ENCODE data around the gene TIPIN. TPM values are rescaled to one million over a fixed set of nuclear protein-coding genes. Genes with fewer than 3 reads are reported as not detected.

TIPIN gene
- total RNA-seq, 1 donor from 2014 or later: 49.2 TPM

- DNase-seq (ENCODE audit: low spot score): no peak
- intact Hi-C loops (cut with micrococcal nuclease): loop anchor here (2.0 to 5.0 kb wide), 4 partner anchors 95 to 681 kb away; partner anchors contain the start of genes INTS14, MAP2K1 and SMAD6
- H3K4me1 Mint-ChIP-seq (ENCODE audit: low read depth): peaks cover 42% of the 10 kb centered on the region
- H3K27ac Mint-ChIP-seq: peak overlapping the region; percentile 94
- H3K27me3 Mint-ChIP-seq (ENCODE audit: insufficient read depth): no peaks in the 10 kb centered on the region
- no peaks in the 10 kb centered on the region for H3K9me3 Mint-ChIP-seq
- peaks cover 12% of the 10 kb centered on the region for H3K36me3 Mint-ChIP-seq (ENCODE audit: low read depth)
- H3K4me3 Mint-ChIP-seq: peak overlapping the region; percentile 85
These were observed 64.5 kb downstream of the TIPIN start for GRCh38 chr15:66291816-66292570.

- Mint-ChIP-seq H3K27ac (no peak overlapping the region), H3K36me3 (ENCODE audit: low read depth) (peaks cover 4% of the 10 kb centered on the region), H3K4me3 (no peak overlapping the region), H3K4me1 (ENCODE audit: low read depth) (peaks cover 41% of the 10 kb centered on the region), H3K27me3 (ENCODE audit: insufficient read depth) (no peaks in the 10 kb centered on the region), H3K9me3 (no peaks in the 10 kb centered on the region)
- DNase-seq (ENCODE audit: low spot score): no peak
- intact Hi-C loops (cut with micrococcal nuclease): loop anchor here (5.0 kb wide), 3 partner anchors 97 to 418 kb away; partner anchors contain the start of genes MAP2K1 and SMAD6
These were observed 66.0 kb downstream of the TIPIN start for GRCh38 chr15:66290518-66290917.

- H3K36me3 Mint-ChIP-seq (ENCODE audit: low read depth): peaks cover 4% of the 10 kb centered on the region
- H3K27ac Mint-ChIP-seq: no peak overlapping the region
- intact Hi-C loops (cut with micrococcal nuclease): loop anchor here (5.0 kb wide), 3 partner anchors 97 to 418 kb away; partner anchors contain the start of genes MAP2K1 and SMAD6
- peaks cover 36% of the 10 kb centered on the region for H3K4me1 Mint-ChIP-seq (ENCODE audit: low read depth)
- H3K9me3 Mint-ChIP-seq: no peaks in the 10 kb centered on the region
- no peak overlapping the region for H3K4me3 Mint-ChIP-seq
- H3K27me3 Mint-ChIP-seq (ENCODE audit: insufficient read depth): no peaks in the 10 kb centered on the region
- no peak for DNase-seq (ENCODE audit: low spot score)
These were observed 66.5 kb downstream of the TIPIN start for GRCh38 chr15:66290007-66290406.

GRCh38 chr15:66288551-66289185 lies 67.8 kb downstream of the TIPIN start:
- peaks cover 29% of the 10 kb centered on the region for H3K4me1 Mint-ChIP-seq (ENCODE audit: low read depth)
- no peaks in the 10 kb centered on the region for H3K36me3 Mint-ChIP-seq (ENCODE audit: low read depth)
- no peaks in the 10 kb centered on the region for H3K9me3 Mint-ChIP-seq
- no peaks in the 10 kb centered on the region for H3K27me3 Mint-ChIP-seq (ENCODE audit: insufficient read depth)
- no peak overlapping the region for H3K27ac Mint-ChIP-seq
- H3K4me3 Mint-ChIP-seq: no peak overlapping the region
- intact Hi-C loops (cut with micrococcal nuclease): loop anchor here (10.0 kb wide), 1 partner anchor 304 kb away; no protein-coding TSS in a partner anchor
- no peak for DNase-seq (ENCODE audit: low spot score)

- Mint-ChIP-seq H3K4me1 (ENCODE audit: low read depth) (peaks cover 29% of the 10 kb centered on the region), H3K36me3 (ENCODE audit: low read depth) (no peaks in the 10 kb centered on the region), H3K9me3 (no peaks in the 10 kb centered on the region), H3K27ac (no peak overlapping the region), H3K27me3 (ENCODE audit: insufficient read depth) (no peaks in the 10 kb centered on the region), H3K4me3 (no peak overlapping the region)
- DNase-seq (ENCODE audit: low spot score): no peak
- intact Hi-C loops (cut with micrococcal nuclease): loop anchor here (10.0 kb wide), 1 partner anchor 303 kb away; no protein-coding TSS in a partner anchor
These were observed 68.4 kb downstream of the TIPIN start for GRCh38 chr15:66288093-66288492.

GRCh38 chr15:66287461-66288057 lies 68.9 kb downstream of the TIPIN start:
- intact Hi-C loops (cut with micrococcal nuclease): loop anchor here (10.0 kb wide), 1 partner anchor 303 kb away; no protein-coding TSS in a partner anchor
- Mint-ChIP-seq H3K4me3 (no peak overlapping the region), H3K27me3 (ENCODE audit: insufficient read depth) (no peaks in the 10 kb centered on the region), H3K36me3 (ENCODE audit: low read depth) (no peaks in the 10 kb centered on the region), H3K4me1 (ENCODE audit: low read depth) (peaks cover 26% of the 10 kb centered on the region), H3K27ac (no peak overlapping the region), H3K9me3 (no peaks in the 10 kb centered on the region)
- DNase-seq (ENCODE audit: low spot score): no peak

Other genes starting within 250 kb of the TIPIN start
- gene MEGF11, start 102.9 kb downstream of the TIPIN start, total RNA-seq: not detected in 2 replicates
- gene DIS3L, start 63.1 kb downstream of the TIPIN start, total RNA-seq: 47.7 and 56.0 TPM in 2 replicates
- gene MAP2K1, start 30.2 kb upstream of the TIPIN start, total RNA-seq: 82.5 and 86.6 TPM in 2 replicates
- gene SNAPC5, start 141.1 kb upstream of the TIPIN start, total RNA-seq: 37.3 and 39.0 TPM in 2 replicates
- 3,069 and 3,091 TPM in 2 replicates for gene RPL4, start 148.2 kb upstream of the TIPIN start, total RNA-seq
- gene ZWILCH, start 148.6 kb upstream of the TIPIN start, total RNA-seq: 37.5 and 42.2 TPM in 2 replicates
- gene LCTL, start 209.3 kb upstream of the TIPIN start, total RNA-seq: not detected in 2 replicates

Data from activated T-helper 1 cell treated with anti-CD3 and anti-CD28 coated beads, Interleukin-12 subunit alpha, Interleukin-12 subunit beta, Interleukin-2, Interleukin-4 antibody, amounts not matched to agents 30 ng/mL and 10 ng/mL and 1 ng/mL, durations not matched to agents 14 hours and 24 hours and 36 hours (primary cell).